HEK293 (cell line): ENCODE data around the gene FOXM1.

Experiments used
- CTCF ChIA-PET: fragments of 350-600 bp; formaldehyde crosslinking; extraction: SDS; loops from one replicate; lab custom pipeline; 2021; ENCODE audit warnings: antibody characterized with exemption; lab: Yijun Ruan, JAX
- POLR2A ChIA-PET: fragments of 300-600 bp; formaldehyde crosslinking; extraction: SDS; loops from one replicate; lab custom pipeline; 2020; ENCODE audit warnings: antibody characterized with exemption, inconsistent platforms; lab: Yijun Ruan, JAX
- H3K27ac ChIP-seq: fragments of 200-500 bp; sonication (Bioruptor generic); 2 replicates; pipeline ENCODE4 v1.5.1; 2014; ENCODE audit warnings: low read depth, low read length, control low read depth, inconsistent platforms; ENCODE audit errors: extremely low read depth
- H3K36me3 ChIP-seq, 2 experiments: fragments of 200-500 bp in 1 of 2; sonication (Bioruptor generic) in 1 of 2; 1 replicate in 1 of 2; 2 replicates in 1 of 2; pipeline ENCODE4 v1.5.1; 2014 to 2017; ENCODE audit warnings: inconsistent platforms in 2 of 2, low read length in 2 of 2; ENCODE audit not compliant: control insufficient read depth in 2 of 2, insufficient read depth in 1 of 2
- H3K4me1 ChIP-seq: fragments of 200-500 bp; sonication (Bioruptor generic); 2 replicates; pipeline ENCODE4 v1.5.1; 2014; ENCODE audit warnings: mild to moderate bottlenecking, low read length, inconsistent platforms; ENCODE audit not compliant: control insufficient read depth, insufficient read depth
- H3K4me3 ChIP-seq: 2 replicates; pipeline ENCODE4 v1.5.1; 2011; ENCODE audit warnings: low read depth, mild to moderate bottlenecking, control low read depth, low read length, moderate library complexity
- H3K9me3 ChIP-seq: fragments of 200-500 bp; sonication (Bioruptor generic); 2 replicates; pipeline ENCODE4 v1.5.1; 2014; ENCODE audit warnings: low read depth, low read length, inconsistent platforms; ENCODE audit not compliant: control insufficient read depth, insufficient read depth
- GLIS2 ChIP-seq: fragments of 450-650 bp; formaldehyde crosslinking; IDR thresholded peaks from 2 replicates; pipeline ENCODE4 v1.5.1; 2016; ENCODE audit warnings: missing biosample characterization, missing genetic modification characterization
- HIC1 ChIP-seq: fragments of 450-650 bp; formaldehyde crosslinking; IDR thresholded peaks from 2 replicates; pipeline ENCODE4 v1.5.1; 2016; ENCODE audit warnings: missing biosample characterization, missing genetic modification characterization
- PRDM1 ChIP-seq: fragments of 450-650 bp; formaldehyde crosslinking; IDR thresholded peaks from 2 replicates; pipeline ENCODE4; 2016; ENCODE audit warnings: missing biosample characterization, missing genetic modification characterization
- ZBTB11 ChIP-seq: fragments of 450-650 bp; formaldehyde crosslinking; conservative IDR thresholded peaks from 2 replicates; pipeline ENCODE4 v1.5.1; 2016; ENCODE audit warnings: low read depth, missing biosample characterization, missing genetic modification characterization
- ZBTB6 ChIP-seq: fragments of 450-650 bp; formaldehyde crosslinking; IDR thresholded peaks from 2 replicates; pipeline ENCODE4 v1.5.1; 2017; ENCODE audit warnings: missing biosample characterization, missing genetic modification characterization
- ZNF202 ChIP-seq: fragments of 450-650 bp; formaldehyde crosslinking; IDR thresholded peaks from 2 replicates; pipeline ENCODE4 v1.5.1; 2016; ENCODE audit warnings: missing biosample characterization, missing genetic modification characterization, borderline replicate concordance
- ZNF223 ChIP-seq: fragments of 450-650 bp; formaldehyde crosslinking; IDR thresholded peaks from 2 replicates; pipeline ENCODE4 v1.5.1; 2016; ENCODE audit warnings: missing biosample characterization, missing genetic modification characterization
- ZNF398 ChIP-seq: fragments of 450-650 bp; formaldehyde crosslinking; IDR thresholded peaks from 2 replicates; pipeline ENCODE4 v1.5.1; 2017; ENCODE audit warnings: missing biosample characterization, missing genetic modification characterization
- ZNF521 ChIP-seq: fragments of 450-650 bp; formaldehyde crosslinking; IDR thresholded peaks from 2 replicates; pipeline ENCODE4 v1.5.1; 2017; ENCODE audit warnings: missing biosample characterization, mild to moderate bottlenecking, missing genetic modification characterization
- ZNF544 ChIP-seq: fragments of 450-650 bp; formaldehyde crosslinking; IDR thresholded peaks from 2 replicates; pipeline ENCODE4 v1.5.0; 2017; ENCODE audit warnings: missing biosample characterization, missing genetic modification characterization
- ZNF626 ChIP-seq: fragments of 450-650 bp; sonication (Bioruptor Pico); formaldehyde crosslinking; IDR thresholded peaks from 2 replicates; pipeline ENCODE4 v1.5.1; 2018; ENCODE audit warnings: missing biosample characterization, missing genetic modification characterization, inconsistent platforms
- ZNF660 ChIP-seq: fragments of 450-650 bp; IDR thresholded peaks from 2 replicates; pipeline ENCODE4 v1.5.1; 2018; ENCODE audit warnings: missing biosample characterization, mild to moderate bottlenecking, missing genetic modification characterization
- ZNF664 ChIP-seq: fragments of 450-650 bp; formaldehyde crosslinking; IDR thresholded peaks from 2 replicates; pipeline ENCODE4 v1.5.1; 2016; ENCODE audit warnings: missing biosample characterization, missing genetic modification characterization
- ZNF791 ChIP-seq: fragments of 450-650 bp; formaldehyde crosslinking; IDR thresholded peaks from 2 replicates; pipeline ENCODE4 v1.5.1; 2016; ENCODE audit warnings: missing biosample characterization, missing genetic modification characterization
- ZSCAN30 ChIP-seq: fragments of 450-650 bp; IDR thresholded peaks from 2 replicates; pipeline ENCODE4 v1.5.1; 2018; ENCODE audit warnings: missing biosample characterization, mild to moderate bottlenecking, missing genetic modification characterization, moderate library complexity
- ZSCAN5A ChIP-seq: fragments of 450-650 bp; formaldehyde crosslinking; IDR thresholded peaks from 2 replicates; pipeline ENCODE4 v1.5.1; 2016; ENCODE audit warnings: missing biosample characterization, missing genetic modification characterization

The FOXM1 gene

GRCh38 chr12:2842948-2843347, 34.0 kb downstream of the FOXM1 start:
- Histone ChIP-seq H3K27ac (no peak overlapping the region), H3K36me3 (peaks cover 0 to 9% of the 10 kb centered on the region in 2 experiments; a peak in 2 of 3 replicates), H3K4me1 (no peaks in the 10 kb centered on the region), H3K4me3 (no peak overlapping the region), H3K9me3 (no peaks in the 10 kb centered on the region)
- TF ChIP-seq PRDM1 (no peak), ZNF521 (tag by site-specific recombination) (no peak), ZNF202 (tag by site-specific recombination) (no peak), ZNF660 (no peak), ZNF664 (tag by site-specific recombination) (no peak)
- ChIA-PET POLR2A (interaction anchor here (1.0 kb wide), 1 partner anchor 12 kb away, joined by 3 read pairs; no protein-coding TSS in a partner anchor), CTCF (interaction anchor here (0.7 to 1.5 kb wide), 2 partner anchors 9 to 20 kb away, joined by 3 to 5 read pairs; no protein-coding TSS in a partner anchor)

GRCh38 chr12:2841056-2841650, 35.8 kb downstream of the FOXM1 start:
- H3K4me1 ChIP-seq: no peaks in the 10 kb centered on the region
- H3K27ac ChIP-seq: no peak overlapping the region
- H3K36me3 ChIP-seq: peaks cover 0 to 13% of the 10 kb centered on the region in 2 experiments; a peak in 2 of 3 replicates
- no peak for TF ChIP-seq ZNF544 (tag by site-specific recombination)
- no peak for TF ChIP-seq ZSCAN5A (tag by site-specific recombination)
- TF ChIP-seq ZBTB11 (tag by site-specific recombination): no peak
- no peak for TF ChIP-seq ZNF791 (tag by site-specific recombination)
- no peak for TF ChIP-seq ZNF626 (tag by site-specific recombination)
- TF ChIP-seq ZSCAN30 (tag by site-specific recombination): no peak
- TF ChIP-seq ZBTB6 (tag by site-specific recombination): no peak
- H3K9me3 ChIP-seq: no peaks in the 10 kb centered on the region
- CTCF ChIA-PET: no interaction called here
- H3K4me3 ChIP-seq: no peak overlapping the region
- POLR2A ChIA-PET: no interaction called here

- POLR2A ChIA-PET: no interaction called here
- CTCF ChIA-PET: interaction anchor here (1.5 kb wide), 1 partner anchor 9 kb away, joined by 4 read pairs; no protein-coding TSS in a partner anchor
- peaks cover 0 to 23% of the 10 kb centered on the region in 2 experiments; a peak in 1 of 3 replicates for H3K36me3 ChIP-seq
- no peak overlapping the region for H3K4me3 ChIP-seq
- no peaks in the 10 kb centered on the region for H3K9me3 ChIP-seq
- no peak overlapping the region for H3K27ac ChIP-seq
- no peaks in the 10 kb centered on the region for H3K4me1 ChIP-seq
- TF ChIP-seq ZBTB6 (tag by site-specific recombination) (no peak), ZNF223 (tag by site-specific recombination) (no peak), HIC1 (tag by site-specific recombination) (no peak), GLIS2 (tag by site-specific recombination) (no peak), PRDM1 (no peak), ZNF398 (no peak)
Observed at GRCh38 chr12:2836574-2836973, 40.4 kb downstream of the FOXM1 start.
